SU-DHL-6 (cell line): ENCODE measurements around the gene DTNA.

ENCODE experiments used
- H2AFZ ChIP-seq: fragments of 200-600 bp; sonication (generic); 2 replicates; pipeline ENCODE4 v1.6.1; 2014; ENCODE audit warnings: low read depth, mild to moderate bottlenecking, moderate library complexity, mixed read lengths, antibody characterized with exemption, low read length; ENCODE audit not compliant: severe bottlenecking
- H3F3A ChIP-seq: fragments of 200-600 bp; shearing (Covaris generic); 2 replicates; pipeline ENCODE4 v1.6.0; 2016; ENCODE audit warnings: antibody characterized with exemption, mild to moderate bottlenecking; ENCODE audit not compliant: insufficient read depth
- H3K27ac ChIP-seq: fragments of 200-600 bp; sonication (generic); 2 replicates; pipeline ENCODE4 v1.5.1; 2016; ENCODE audit warnings: low read depth, mild to moderate bottlenecking, low read length, moderate library complexity, mixed read lengths
- H3K27me3 ChIP-seq: fragments of 200-600 bp; sonication (generic), shearing (Covaris generic); 2 replicates; pipeline ENCODE4 v1.6.0; 2014; ENCODE audit warnings: mild to moderate bottlenecking, low read length
- H3K36me3 ChIP-seq: fragments of 200-600 bp; sonication (generic); 2 replicates; pipeline ENCODE4 v1.6.1; 2014; ENCODE audit warnings: mild to moderate bottlenecking, low read length, mixed read lengths
- H3K4me2 ChIP-seq: fragments of 300-600, 200-600 bp; shearing (Covaris generic), sonication (generic); 2 replicates; pipeline ENCODE4 v1.6.0; 2014; ENCODE audit warnings: low read length, low read depth, mild to moderate bottlenecking; ENCODE audit not compliant: poor library complexity, severe bottlenecking
- H3K4me3 ChIP-seq: fragments of 200-600 bp; sonication (generic); 2 replicates; pipeline ENCODE4 v1.5.1; 2014; ENCODE audit warnings: antibody characterized with exemption, low read length, mild to moderate bottlenecking, mixed read lengths; ENCODE audit not compliant: insufficient read depth, poor library complexity, severe bottlenecking
- H3K79me2 ChIP-seq: fragments of 200-600 bp; sonication (generic); 2 replicates; pipeline ENCODE4 v1.6.1; 2014; ENCODE audit warnings: mild to moderate bottlenecking, low read length, moderate library complexity; ENCODE audit not compliant: insufficient read depth
- H3K9ac ChIP-seq: fragments of 200-600 bp; sonication (generic); 2 replicates; pipeline ENCODE4 v1.7.0; 2014; ENCODE audit warnings: mild to moderate bottlenecking, low read length
- H3K9me2 ChIP-seq: fragments of 200-600 bp; sonication (generic); replicated peaks from 2 replicates; pipeline ENCODE4 v1.6.1; 2014; ENCODE audit warnings: low read length; ENCODE audit not compliant: insufficient read depth
- H3K9me3 ChIP-seq: fragments of 200-600 bp; sonication (generic); 2 replicates; pipeline ENCODE4 v1.6.1; 2014; ENCODE audit warnings: low read length, mixed read lengths; ENCODE audit not compliant: insufficient read depth
- H4K20me1 ChIP-seq: fragments of 200-600 bp; sonication (generic); 2 replicates; pipeline ENCODE4 v1.6.1; 2014; ENCODE audit warnings: low read depth, mild to moderate bottlenecking, antibody characterized with exemption, low read length, moderate library complexity, mixed read lengths
- CTCF ChIP-seq: fragments of 200-600 bp; sonication (generic); IDR thresholded peaks from one replicate; pipeline ENCODE4 v1.5.1; 2017; ENCODE audit warnings: antibody characterized with exemption, mild to moderate bottlenecking, low read length, moderate library complexity; ENCODE audit not compliant: insufficient read depth, poor library complexity, severe bottlenecking
- EZH2phosphoT487 ChIP-seq: fragments of 200-600 bp; sonication (generic), shearing (Covaris generic); conservative IDR thresholded peaks from 2 replicates; pipeline ENCODE4 v1.6.1; 2018; ENCODE audit warnings: mild to moderate bottlenecking, antibody characterized with exemption, low read length, moderate library complexity, mixed read lengths

DTNA gene

GRCh38 chr18:34844072-34844471 is 134.0 kb downstream of the DTNA start:
- H3K27ac ChIP-seq, result no peak overlapping the region
- H3K36me3 ChIP-seq, result no peaks in the 10 kb centered on the region
- H3K79me2 ChIP-seq, result no peaks in the 10 kb centered on the region
- no peaks in the 10 kb centered on the region for H3K27me3 ChIP-seq
- no peaks in the 10 kb centered on the region for H3F3A ChIP-seq
- H4K20me1 ChIP-seq, result no peaks in the 10 kb centered on the region
- no peak overlapping the region for H2AFZ ChIP-seq
- no peak overlapping the region for H3K9ac ChIP-seq
- no peak for TF ChIP-seq EZH2phosphoT487
- no peak for TF ChIP-seq CTCF
- H3K9me3 ChIP-seq, result no peaks in the 10 kb centered on the region
- H3K4me3 ChIP-seq, result no peak overlapping the region
- no peak overlapping the region for H3K4me2 ChIP-seq
- H3K9me2 ChIP-seq, result no peaks in the 10 kb centered on the region

GRCh38 chr18:34844732-34845459 is 134.8 kb downstream of the DTNA start:
- Histone ChIP-seq H3K79me2 (no peaks in the 10 kb centered on the region), H3K36me3 (no peaks in the 10 kb centered on the region), H3F3A (no peaks in the 10 kb centered on the region), H3K27me3 (no peaks in the 10 kb centered on the region), H3K9me2 (no peaks in the 10 kb centered on the region), H3K27ac (no peak overlapping the region), H3K4me2 (no peak overlapping the region), H3K9me3 (no peaks in the 10 kb centered on the region), H2AFZ (no peak overlapping the region), H3K4me3 (no peak overlapping the region), H3K9ac (no peak overlapping the region), H4K20me1 (no peaks in the 10 kb centered on the region)
- no peak for TF ChIP-seq EZH2phosphoT487
- TF ChIP-seq CTCF, result no peak

- Histone ChIP-seq H2AFZ (no peak overlapping the region), H4K20me1 (no peaks in the 10 kb centered on the region), H3K9me2 (no peaks in the 10 kb centered on the region), H3F3A (no peaks in the 10 kb centered on the region), H3K4me2 (no peak overlapping the region), H3K36me3 (no peaks in the 10 kb centered on the region), H3K27me3 (no peaks in the 10 kb centered on the region), H3K4me3 (no peak overlapping the region), H3K79me2 (no peaks in the 10 kb centered on the region), H3K27ac (no peak overlapping the region), H3K9ac (no peak overlapping the region), H3K9me3 (no peaks in the 10 kb centered on the region)
- TF ChIP-seq CTCF, result no peak
- TF ChIP-seq EZH2phosphoT487, result no peak
Measured at GRCh38 chr18:34847408-34847807, 137.3 kb downstream of the DTNA start.
